ENCODE results near the gene CCM2L. TPM values are rescaled to one million over a fixed set of nuclear protein-coding genes. Genes with fewer than 3 reads are reported as not detected.

Gene CCM2L
- total and polyA plus RNA-seq, 12 donors = 4.9 to 26.8 (median 7.9) TPM

DNA sequence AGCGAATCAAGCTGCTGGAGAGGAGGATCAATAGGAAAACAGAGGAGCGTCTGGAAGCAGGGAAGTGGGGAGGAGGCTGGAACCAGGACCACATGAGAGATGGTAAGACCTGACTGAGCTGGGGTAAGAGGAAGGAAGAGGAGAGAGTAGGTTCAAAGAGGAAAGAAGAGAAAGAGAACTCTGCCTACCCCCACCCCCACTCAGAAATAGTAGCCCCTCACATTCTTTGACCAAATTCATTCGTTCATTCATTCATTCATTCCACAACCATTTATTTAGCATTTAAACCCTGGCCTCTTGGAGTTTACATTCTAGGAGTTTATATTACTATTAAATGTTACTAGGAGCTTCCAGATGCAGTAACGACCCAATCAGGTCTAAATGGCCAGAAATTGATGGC is 26.0 kb downstream of the CCM2L start:
- Histone ChIP-seq H3K27me3 (peaks cover 0 to 49% (median 19%) of the 10 kb centered on the region in 7 donors), H3K36me3 (peaks cover 0 to 22% (median 0%) of the 10 kb centered on the region in 9 donors), H3K27ac (peak overlapping the region in 1 of 10 donors; percentile 66), H3K4me1 (peaks cover under 1 to 81% (median 8%) of the 10 kb centered on the region in 9 donors), H3K4me3 (no peak overlapping the region), H3K9me3 (peaks cover 0 to 4% (median 0%) of the 10 kb centered on the region in 11 donors)
- DNase-seq (no peak), ATAC-seq (no peak)
- no peak for TF ChIP-seq CTCF (IDR thresholded peaks at IDR 0.05)
- WGBS, 2 donors = 47 to 56% methylated on average over 4 of the region's 4 CpGs
- intact Hi-C loops (cut with DNase I) = loop anchor here in 7 of 10 donors (10.0 kb wide), 5 partner anchors 59 to 489 kb away; no protein-coding TSS in a partner anchor

DNA sequence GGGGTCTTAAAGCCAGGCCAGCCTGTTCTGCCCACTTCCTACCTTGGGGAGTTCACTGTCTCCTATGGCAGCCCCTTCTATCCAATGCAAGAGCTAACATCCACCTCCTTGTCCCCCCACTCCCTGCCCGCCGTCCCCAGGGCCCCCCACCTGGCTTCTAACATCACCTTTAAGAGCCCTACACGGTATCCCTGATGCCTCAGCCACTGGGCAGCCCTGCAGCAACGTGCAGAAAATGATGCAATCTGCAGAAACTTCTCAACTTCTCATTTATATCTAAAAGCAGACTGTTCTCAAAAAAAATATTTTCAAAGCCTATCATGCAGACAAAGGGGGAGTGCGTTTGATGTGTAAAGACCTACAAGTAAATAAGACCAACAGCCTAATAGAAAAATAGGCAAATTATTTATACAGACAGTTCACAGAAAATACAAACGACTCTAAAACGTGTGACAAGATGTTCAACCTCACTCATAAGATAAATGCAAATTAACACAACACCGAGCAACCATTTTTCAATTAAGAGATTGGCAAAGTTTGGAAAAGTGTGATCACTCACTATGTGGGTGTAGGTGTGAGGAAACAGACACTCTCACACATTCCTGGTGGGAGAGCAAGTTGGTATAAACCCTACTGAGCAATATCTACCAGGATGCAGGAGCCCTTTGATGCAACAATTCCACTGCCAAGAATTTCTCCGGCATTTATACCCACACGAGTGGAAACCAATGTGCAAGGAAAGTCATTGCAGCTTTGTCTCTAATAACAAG is 26.7 kb downstream of the CCM2L start:
- peaks cover 0 to 4% (median 0%) of the 10 kb centered on the region in 11 donors for H3K9me3 ChIP-seq
- peak overlapping the region in 1 of 10 donors; percentile 49 for H3K27ac ChIP-seq
- H3K4me3 ChIP-seq = no peak overlapping the region
- peaks cover 0 to 21% (median 0%) of the 10 kb centered on the region in 9 donors for H3K36me3 ChIP-seq
- 60 to 65% methylated on average over 10 of the region's 10 CpGs for WGBS, 2 donors
- ATAC-seq (no peak), DNase-seq (no peak)
- intact Hi-C loops (cut with DNase I) = loop anchor here in 7 of 10 donors (10.0 kb wide), 5 partner anchors 58 to 488 kb away; no protein-coding TSS in a partner anchor
- no peak for TF ChIP-seq CTCF (IDR thresholded peaks at IDR 0.05)
- peaks cover 0 to 81% (median 6%) of the 10 kb centered on the region in 9 donors for H3K4me1 ChIP-seq
- H3K27me3 ChIP-seq = peaks cover 0 to 48% (median 19%) of the 10 kb centered on the region in 7 donors

DNA sequence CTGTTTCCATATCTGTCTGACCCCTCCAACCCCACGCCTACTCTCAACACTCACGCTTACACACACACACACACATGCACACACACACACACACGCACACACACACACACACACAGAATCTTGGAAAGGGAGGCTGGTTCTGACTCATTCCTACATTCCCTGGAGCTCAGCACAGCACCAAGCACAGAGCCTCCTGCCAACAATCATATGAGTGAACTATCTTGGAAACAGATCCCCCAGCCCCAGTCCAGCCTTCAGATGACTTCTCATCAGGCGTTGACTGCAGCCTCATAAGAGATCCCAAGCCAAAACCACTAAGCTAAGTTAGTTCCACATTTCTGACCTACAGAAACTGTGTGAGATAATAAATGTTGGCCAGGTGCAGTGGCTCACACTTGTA is 27.7 kb downstream of the CCM2L start:
- Histone ChIP-seq H3K4me1 (peaks cover 0 to 80% (median 6%) of the 10 kb centered on the region in 9 donors), H3K27me3 (peaks cover 0 to 48% (median 19%) of the 10 kb centered on the region in 7 donors), H3K36me3 (peaks cover 0 to 17% (median 0%) of the 10 kb centered on the region in 9 donors), H3K4me3 (no peak overlapping the region), H3K9me3 (peaks cover 0 to 4% (median 0%) of the 10 kb centered on the region in 11 donors), H3K27ac (no peak overlapping the region)
- intact Hi-C loops (cut with DNase I) = loop anchor here in 7 of 10 donors (10.0 kb wide), 5 partner anchors 57 to 487 kb away; no protein-coding TSS in a partner anchor
- no peak for TF ChIP-seq CTCF (IDR thresholded peaks at IDR 0.05)
- WGBS, 2 donors = 71 to 83% methylated on average over 4 of the region's 4 CpGs
- DNase-seq = no peak
- no peak for ATAC-seq

GRCh38 chr20:32040142-32040953 is 30.1 kb downstream of the CCM2L start:
- Histone ChIP-seq H3K27ac (peak overlapping the region in 4 of 10 donors; percentile 17 to 86 (median 32)), H3K36me3 (peaks cover 0 to 12% (median 0%) of the 10 kb centered on the region in 9 donors), H3K27me3 (peaks cover 0 to 30% (median 9%) of the 10 kb centered on the region in 7 donors), H3K9me3 (peaks cover 0 to 9% (median 0%) of the 10 kb centered on the region in 11 donors), H3K4me1 (peaks cover 0 to 55% (median 0%) of the 10 kb centered on the region in 9 donors), H3K4me3 (no peak overlapping the region)
- TF ChIP-seq CTCF (IDR thresholded peaks at IDR 0.05) = no peak
- intact Hi-C loops (cut with DNase I) = no loop called here
- DNase-seq (peak in 1 of 2 donors; percentile 40), ATAC-seq (peak; percentile 59 to 89 (median 80))
- WGBS, 2 donors = 70 to 71% methylated on average over 9 to 10 of the region's 10 CpGs

All from heart right ventricle (tissue), 16 donors.